Sciatic nerve (tissue), 2 donors: Measurements from ENCODE around the gene PAEP. TPM values are rescaled to one million over a fixed set of nuclear protein-coding genes. Genes with fewer than 3 reads are reported as not detected.

ENCODE experiments used
- ATAC-seq: fragments of 200-7000 bp; cut with Tn5 transposase; one replicate; pipeline ENCODE4 v1.9.1; 2020; ENCODE audit warnings: mild to moderate bottlenecking, moderate library complexity
- DNase-seq: peaks from one replicate; pipeline ENCODE4 v3.0.0-alpha.2; 2020; ENCODE audit warnings: low spot score
- intact Hi-C: fragments of 100-400 bp; cut with DNase I; formaldehyde crosslinking; loops from one replicate; pipeline ENCODE4 v1.14.2; 2022
- total RNA-seq: library from RNA; stranded (reverse); fragmentation: NEBNext Ultra II Directional; extraction: Animal tissue kit (Norgen Biotek cat#: 25700); gene quantifications from one replicate; pipeline ENCODE4 v1.2.1, GENCODE V29; 2021
- donor health status: DM: no; HTN: no; CAD: no.
- donor health status: DM: no; HTN: no; CAD: no.

The PAEP gene
- total RNA-seq, 1 donor from 2014 or later: not detected

GRCh38 chr9:135586601-135587109 is 25.1 kb downstream of the PAEP start:
- no peak for DNase-seq
- ATAC-seq: no peak
- intact Hi-C loops: no loop called here

GRCh38 chr9:135587658-135588057 is 26.1 kb downstream of the PAEP start:
- ATAC-seq (no peak), DNase-seq (no peak)
- intact Hi-C loops: no loop called here

- ATAC-seq: no peak
- intact Hi-C loops: no loop called here
- DNase-seq: peak; percentile 43
These were observed 26.8 kb downstream of the PAEP start for GRCh38 chr9:135588371-135588770.

GRCh38 chr9:135588886-135589595 is 27.5 kb downstream of the PAEP start:
- no peak for ATAC-seq

GRCh38 chr9:135589596-135590485 is 28.3 kb downstream of the PAEP start:
- intact Hi-C loops: no loop called here
- ATAC-seq (no peak), DNase-seq (no peak)

More at GRCh38 chr9:135588886-135589595, 27.5 kb downstream of the PAEP start:
- peak; percentile 44 for DNase-seq
- intact Hi-C loops: no loop called here

GRCh38 chr9:135590486-135591079 is 29.0 kb downstream of the PAEP start:
- no peak for ATAC-seq
- DNase-seq: peak; percentile 43
- intact Hi-C loops: no loop called here

- DNase-seq: peak; percentile 52
- ATAC-seq: no peak
- intact Hi-C loops: no loop called here
These were observed 30.2 kb downstream of the PAEP start for GRCh38 chr9:135591506-135592330.

GRCh38 chr9:135592331-135592590 is 30.7 kb downstream of the PAEP start:
- ATAC-seq (no peak), DNase-seq (no peak)
- intact Hi-C loops: no loop called here

GRCh38 chr9:135592625-135593024 is 31.1 kb downstream of the PAEP start:
- no peak for DNase-seq
- no peak for ATAC-seq
- intact Hi-C loops: no loop called here

GRCh38 chr9:135596211-135596610 is 34.7 kb downstream of the PAEP start:
- intact Hi-C loops: no loop called here
- ATAC-seq: no peak
- no peak for DNase-seq

- DNase-seq (no peak), ATAC-seq (no peak)
- intact Hi-C loops: no loop called here
These were observed 38.8 kb downstream of the PAEP start for GRCh38 chr9:135600296-135600817.

- intact Hi-C loops: no loop called here
- DNase-seq: no peak
- no peak for ATAC-seq
These were observed 40.4 kb downstream of the PAEP start for GRCh38 chr9:135601988-135602387.

GRCh38 chr9:135602789-135603481 is 41.4 kb downstream of the PAEP start:
- ATAC-seq (no peak), DNase-seq (peak; percentile 51)
- intact Hi-C loops: no loop called here

GRCh38 chr9:135604437-135605237 is 43.1 kb downstream of the PAEP start:
- intact Hi-C loops: no loop called here
- ATAC-seq (no peak), DNase-seq (peak; percentile 47)

GRCh38 chr9:135605238-135605781 is 43.8 kb downstream of the PAEP start:
- DNase-seq (peak; percentile 55), ATAC-seq (no peak)
- intact Hi-C loops: no loop called here

GRCh38 chr9:135606885-135607259 is 45.3 kb downstream of the PAEP start:
- ATAC-seq (no peak), DNase-seq (no peak)
- intact Hi-C loops: no loop called here
